HEK293 (cell line): ENCODE measurements around the gene SLC28A2.

Experiments
- CTCF ChIP-seq: fragments of 450-650 bp; formaldehyde crosslinking; IDR thresholded peaks from 2 replicates; pipeline ENCODE4 v1.5.1; 2016; ENCODE audit warnings: missing biosample characterization, missing genetic modification characterization
- SETDB1 ChIP-seq: IDR thresholded peaks from one replicate; pipeline ENCODE4 v1.6.1; 2017; ENCODE audit warnings: mild to moderate bottlenecking, low read length, moderate library complexity, mixed read lengths; ENCODE audit not compliant: insufficient read length
- ZBTB26 ChIP-seq: fragments of 450-650 bp; formaldehyde crosslinking; optimal IDR thresholded peaks from 2 replicates; pipeline ENCODE3; 2016; ENCODE audit warnings: missing biosample characterization, mild to moderate bottlenecking, missing genetic modification characterization
- ZNF133 ChIP-seq: fragments of 450-650 bp; formaldehyde crosslinking; IDR thresholded peaks from 2 replicates; pipeline ENCODE4 v1.5.1; 2016; ENCODE audit warnings: missing biosample characterization, missing genetic modification characterization
- ZNF274 ChIP-seq, 2 experiments: fragments of 200-500 bp in 1 of 2; fragments of 450-650 bp in 1 of 2; sonication (Bioruptor generic) in 1 of 2; formaldehyde crosslinking in 1 of 2; IDR thresholded peaks; 2 replicates each; pipeline versions ENCODE4 v1.5.1 to v1.6.1; 2014 to 2016; ENCODE audit warnings: borderline replicate concordance in 1 of 2, inconsistent platforms in 1 of 2, low read length in 1 of 2, missing biosample characterization in 1 of 2, missing genetic modification characterization in 1 of 2
- ZNF324 ChIP-seq: fragments of 450-650 bp; formaldehyde crosslinking; IDR thresholded peaks from 2 replicates; pipeline ENCODE4 v1.5.1; 2016; ENCODE audit warnings: missing biosample characterization, missing genetic modification characterization
- ZNF488 ChIP-seq: fragments of 450-650 bp; formaldehyde crosslinking; IDR thresholded peaks from 2 replicates; pipeline ENCODE4 v1.5.1; 2016; ENCODE audit warnings: missing biosample characterization, missing genetic modification characterization
- ZNF768 ChIP-seq: fragments of 450-650 bp; formaldehyde crosslinking; IDR thresholded peaks from 2 replicates; pipeline ENCODE4 v1.5.1; 2018; ENCODE audit warnings: missing biosample characterization, mild to moderate bottlenecking, missing genetic modification characterization
- ZSCAN4 ChIP-seq: fragments of 450-650 bp; formaldehyde crosslinking; IDR thresholded peaks from 2 replicates; pipeline ENCODE4 v1.5.1; 2017; ENCODE audit warnings: missing biosample characterization, missing genetic modification characterization

GRCh38 chr15:45231132-45231531, 20.9 kb upstream of the SLC28A2 start:
- no peak for TF ChIP-seq CTCF (tag by site-specific recombination)
- TF ChIP-seq ZNF133 (tag by site-specific recombination): no peak
- no peak for TF ChIP-seq ZNF324 (tag by site-specific recombination)
- TF ChIP-seq ZBTB26 (tag by site-specific recombination): no peak
- TF ChIP-seq ZNF768 (tag by site-specific recombination): no peak
- no peak for TF ChIP-seq ZNF488
- no peak for TF ChIP-seq ZNF274 (IDR thresholded peaks at IDR 0.05; ENCODE audit: low read length)
- no peak for TF ChIP-seq ZNF274 (tag by site-specific recombination; IDR thresholded peaks at IDR 0.05; ENCODE audit: borderline replicate concordance)
- TF ChIP-seq SETDB1: no peak
- TF ChIP-seq ZSCAN4 (tag by site-specific recombination): no peak
